Gastrocnemius medialis (tissue), 4 donors: ENCODE results near the gene YIF1A.

ENCODE experiments used
- CTCF ChIP-seq, 5 experiments: fragments of 450-650 bp in 3 of 5; fragments of 200-600 bp in 2 of 5; sonication (generic) in 2 of 5; IDR thresholded peaks in 4 of 5; conservative IDR thresholded peaks in 1 of 5; 1 replicate in 4 of 5; 2 replicates in 1 of 5; pipeline ENCODE4 v1.5.1; 2016 to 2019; ENCODE audit warnings: antibody characterized with exemption in 5 of 5, mild to moderate bottlenecking in 3 of 5, moderate library complexity in 3 of 5
- POLR2A ChIP-seq, 2 donors: fragments of 450-650 bp; IDR thresholded peaks; one replicate each; pipeline ENCODE4 v1.6.1; 2017; ENCODE audit warnings: antibody characterized with exemption in 2 of 2, mild to moderate bottlenecking in 2 of 2, moderate library complexity in 2 of 2

GRCh38 chr11:66239511-66239910, 49.4 kb downstream of the YIF1A start:
- TF ChIP-seq CTCF (IDR thresholded peaks at IDR 0.05 in 4 of 5, conservative IDR thresholded peaks at IDR 0.05 in 1 of 5) = no peak
- TF ChIP-seq POLR2A (IDR thresholded peaks at IDR 0.05) = no peak
